NB4 (cell line): Measurements from ENCODE around the gene XXYLT1.

Source experiments
- MAX ChIP-seq: IDR thresholded peaks from 2 replicates; pipeline ENCODE4 v1.6.1; 2011; ENCODE audit warnings: low read depth, low read length
- MYC ChIP-seq: IDR thresholded peaks from 2 replicates; pipeline ENCODE4 v1.6.1; 2011; ENCODE audit warnings: low read depth, low read length
- POLR2A ChIP-seq: IDR thresholded peaks from 2 replicates; pipeline ENCODE4 v1.6.1; 2011; ENCODE audit warnings: mild to moderate bottlenecking; ENCODE audit not compliant: insufficient read length; ENCODE audit errors: extremely low read depth
- TF ChIP-seq, protein P1 (sequence below): IDR thresholded peaks from one replicate; pipeline ENCODE4 v1.5.1; 2012; ENCODE audit warnings: low read depth, low read length

DNA sequence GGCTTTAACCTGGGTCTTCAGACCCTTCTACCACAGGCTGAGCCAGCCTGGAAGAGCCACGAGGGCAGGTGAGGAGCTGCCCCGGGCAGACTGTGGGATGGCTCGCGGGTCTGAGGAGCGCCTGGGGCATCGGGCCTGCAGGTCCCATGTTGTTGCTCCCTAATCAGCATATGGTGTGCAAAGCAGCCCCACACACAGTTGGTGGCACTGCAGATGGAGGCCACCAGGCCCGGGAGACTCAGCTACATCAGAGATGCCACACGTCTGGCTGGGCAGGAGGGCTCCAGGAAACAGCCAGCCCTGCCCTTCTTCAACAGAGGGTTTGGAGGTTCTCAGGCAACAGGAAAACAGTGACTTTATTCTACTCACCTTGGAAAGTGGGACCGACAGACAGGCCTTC lies 63.9 kb downstream of the XXYLT1 start:
- TF ChIP-seq, protein P1, sequence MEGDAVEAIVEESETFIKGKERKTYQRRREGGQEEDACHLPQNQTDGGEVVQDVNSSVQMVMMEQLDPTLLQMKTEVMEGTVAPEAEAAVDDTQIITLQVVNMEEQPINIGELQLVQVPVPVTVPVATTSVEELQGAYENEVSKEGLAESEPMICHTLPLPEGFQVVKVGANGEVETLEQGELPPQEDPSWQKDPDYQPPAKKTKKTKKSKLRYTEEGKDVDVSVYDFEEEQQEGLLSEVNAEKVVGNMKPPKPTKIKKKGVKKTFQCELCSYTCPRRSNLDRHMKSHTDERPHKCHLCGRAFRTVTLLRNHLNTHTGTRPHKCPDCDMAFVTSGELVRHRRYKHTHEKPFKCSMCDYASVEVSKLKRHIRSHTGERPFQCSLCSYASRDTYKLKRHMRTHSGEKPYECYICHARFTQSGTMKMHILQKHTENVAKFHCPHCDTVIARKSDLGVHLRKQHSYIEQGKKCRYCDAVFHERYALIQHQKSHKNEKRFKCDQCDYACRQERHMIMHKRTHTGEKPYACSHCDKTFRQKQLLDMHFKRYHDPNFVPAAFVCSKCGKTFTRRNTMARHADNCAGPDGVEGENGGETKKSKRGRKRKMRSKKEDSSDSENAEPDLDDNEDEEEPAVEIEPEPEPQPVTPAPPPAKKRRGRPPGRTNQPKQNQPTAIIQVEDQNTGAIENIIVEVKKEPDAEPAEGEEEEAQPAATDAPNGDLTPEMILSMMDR, result no peak
- TF ChIP-seq POLR2A (no peak), MAX (no peak), MYC (no peak)
